H1 (cell line): ENCODE measurements around the gene CACNG5. TPM values are rescaled to one million over a fixed set of nuclear protein-coding genes. Genes with fewer than 3 reads are reported as not detected.

Experiments
- CTCF ChIA-PET: fragments of 300-600 bp; sonication (Branson Sonifier 250); formaldehyde crosslinking; loops from one replicate; lab custom pipeline; 2021; ENCODE audit not compliant: partially characterized antibody; lab: Charles Lee
- POLR2A ChIA-PET: fragments of 300-600 bp; sonication (Branson Sonifier 250); formaldehyde crosslinking; loops from one replicate; lab custom pipeline; 2021; ENCODE audit warnings: inconsistent platforms; ENCODE audit not compliant: partially characterized antibody; lab: Charles Lee
- DNase-seq, 2 experiments: peaks; one replicate each; pipeline versions ENCODE4 v3.0.0 to v3.0.0-alpha.2; 2010 to 2022; ENCODE audit warnings: low spot score in 2 of 2, low read depth in 1 of 2, mixed read lengths in 1 of 2
- FAIRE-seq: peaks from 2 replicates; lab custom pipeline; 2011; peaks lifted over from hg19 to GRCh38; lab: Jason Lieb, UNC
- H2AFZ ChIP-seq: 2 replicates; pipeline ENCODE4 v1.8.1; 2012; ENCODE audit warnings: low read length, inconsistent platforms
- H2AK5ac ChIP-seq: 2 replicates; pipeline ENCODE4 v1.6.1; 2013; ENCODE audit warnings: low read depth, low read length
- H2BK120ac ChIP-seq: replicated peaks from 2 replicates; pipeline ENCODE3; 2013; ENCODE audit warnings: low read depth, low read length, inconsistent platforms
- H2BK12ac ChIP-seq: 2 replicates; pipeline ENCODE4 v1.6.1; 2013; ENCODE audit warnings: low read depth, low read length
- H2BK15ac ChIP-seq: 2 replicates; pipeline ENCODE4 v1.6.1; 2013; ENCODE audit warnings: low read length
- H2BK20ac ChIP-seq: 2 replicates; pipeline ENCODE4 v1.6.1; 2013; ENCODE audit warnings: low read length
- H2BK5ac ChIP-seq: 2 replicates; pipeline ENCODE4 v1.6.1; 2013; ENCODE audit warnings: low read depth, low read length
- H3K14ac ChIP-seq: 2 replicates; pipeline ENCODE4 v1.6.1; 2013; ENCODE audit warnings: inconsistent platforms; ENCODE audit not compliant: insufficient read length
- H3K18ac ChIP-seq: 2 replicates; pipeline ENCODE4 v1.6.1; 2013; ENCODE audit warnings: low read length; ENCODE audit errors: extremely low read depth
- H3K23ac ChIP-seq: 2 replicates; pipeline ENCODE4 v1.6.1; 2013; ENCODE audit warnings: inconsistent platforms; ENCODE audit not compliant: insufficient read length
- H3K23me2 ChIP-seq: 2 replicates; pipeline ENCODE4 v1.6.1; 2013; ENCODE audit warnings: low read depth, low read length
- H3K27ac ChIP-seq: 2 replicates; pipeline ENCODE4 v1.6.1; 2011; ENCODE audit warnings: low read depth, low read length, inconsistent platforms
- H3K27me3 ChIP-seq, 4 experiments: replicated peaks in 1 of 4; 1 replicate in 1 of 4; 2 replicates in 3 of 4; pipeline versions ENCODE4 v1.6.1 to v1.8.1; 2011 to 2013; ENCODE audit warnings: low read length in 3 of 4, mild to moderate bottlenecking in 3 of 4, inconsistent platforms in 2 of 4, mixed read lengths in 2 of 4, moderate library complexity in 1 of 4; ENCODE audit not compliant: control insufficient read depth in 3 of 4, insufficient read depth in 3 of 4; ENCODE audit errors: extremely low read depth in 1 of 4
- H3K36me3 ChIP-seq, 4 experiments: 2 replicates each; pipeline versions ENCODE4 v1.6.1 to v1.8.1; 2011 to 2013; ENCODE audit warnings: mild to moderate bottlenecking in 4 of 4, low read length in 3 of 4, moderate library complexity in 2 of 4, control low read depth in 1 of 4, inconsistent platforms in 1 of 4; ENCODE audit not compliant: insufficient read depth in 4 of 4, control insufficient read depth in 2 of 4
- H3K4ac ChIP-seq: replicated peaks from 2 replicates; pipeline ENCODE3; 2013; ENCODE audit warnings: low read length, low read depth, mixed read lengths, inconsistent platforms; ENCODE audit not compliant: insufficient read length
- H3K4me1 ChIP-seq, 4 experiments: replicated peaks in 1 of 4; 1 replicate in 1 of 4; 2 replicates in 3 of 4; pipeline versions ENCODE4 v1.6.1 to v1.8.1; 2011 to 2013; ENCODE audit warnings: low read length in 3 of 4, inconsistent platforms in 2 of 4, mixed read lengths in 1 of 4; ENCODE audit not compliant: insufficient read depth in 4 of 4, control insufficient read depth in 3 of 4
- H3K4me2 ChIP-seq, 2 experiments: 2 replicates each; pipeline versions ENCODE4 v1.6.1 to v1.8.1; 2011 to 2013; ENCODE audit warnings: low read depth in 2 of 2, low read length in 2 of 2, control low read depth in 1 of 2, inconsistent platforms in 1 of 2, mild to moderate bottlenecking in 1 of 2; ENCODE audit not compliant: insufficient read depth in 1 of 2
- H3K4me3 ChIP-seq, 4 experiments: fragments of 200-600, 300-600 bp in 1 of 4; sonication (generic), shearing (Covaris generic), sonication (Bioruptor Twin) in 1 of 4; 2 replicates each; pipeline versions ENCODE4 v1.5.1 to v1.8.1; 2011 to 2016; ENCODE audit warnings: low read length in 4 of 4, low read depth in 3 of 4, control low read depth in 2 of 4, inconsistent platforms in 2 of 4, mild to moderate bottlenecking in 2 of 4, mixed read lengths in 1 of 4, moderate library complexity in 1 of 4; ENCODE audit not compliant: insufficient read depth in 2 of 4; ENCODE audit errors: extremely low read depth in 1 of 4
- H3K56ac ChIP-seq: replicated peaks from 2 replicates; pipeline ENCODE3; 2013; ENCODE audit warnings: low read depth, mild to moderate bottlenecking, mixed read lengths, low read length, inconsistent platforms; ENCODE audit not compliant: insufficient read length
- H3K79me1 ChIP-seq: 2 replicates; pipeline ENCODE4 v1.6.1; 2013; ENCODE audit warnings: low read depth, low read length, control low read depth
- H3K79me2 ChIP-seq, 2 experiments: 2 replicates each; pipeline versions ENCODE4 v1.6.1 to v1.8.1; 2012 to 2013; ENCODE audit warnings: low read length in 2 of 2, mild to moderate bottlenecking in 2 of 2, inconsistent platforms in 1 of 2; ENCODE audit not compliant: insufficient read depth in 2 of 2, control insufficient read depth in 1 of 2
- H3K9ac ChIP-seq, 4 experiments: replicated peaks in 1 of 4; 1 replicate in 1 of 4; 2 replicates in 3 of 4; pipeline versions ENCODE4 v1.6.1 to v1.8.1; 2011 to 2013; ENCODE audit warnings: low read depth in 3 of 4, low read length in 3 of 4, control low read depth in 2 of 4, mild to moderate bottlenecking in 2 of 4, moderate library complexity in 2 of 4, inconsistent platforms in 1 of 4; ENCODE audit errors: extremely low read depth in 1 of 4
- H3K9me3 ChIP-seq, 2 experiments: 2 replicates each; pipeline versions ENCODE4 v1.6.1 to v1.8.1; 2012 to 2013; ENCODE audit warnings: mild to moderate bottlenecking in 2 of 2, moderate library complexity in 2 of 2, control low read depth in 1 of 2, inconsistent platforms in 1 of 2, low read depth in 1 of 2, low read length in 1 of 2, mixed read lengths in 1 of 2; ENCODE audit not compliant: insufficient read depth in 2 of 2
- H4K20me1 ChIP-seq, 2 experiments: replicated peaks in 1 of 2; 2 replicates each; pipeline versions ENCODE3 to v1.8.1; 2011 to 2013; ENCODE audit warnings: inconsistent platforms in 2 of 2, low read length in 2 of 2, mild to moderate bottlenecking in 1 of 2; ENCODE audit not compliant: insufficient read depth in 2 of 2, control insufficient read depth in 1 of 2
- H4K5ac ChIP-seq: 2 replicates; pipeline ENCODE4 v1.6.1; 2013; ENCODE audit warnings: low read length, low read depth, mixed read lengths, inconsistent platforms; ENCODE audit not compliant: insufficient read length
- H4K8ac ChIP-seq: 2 replicates; pipeline ENCODE4 v1.8.0; 2013; ENCODE audit warnings: mild to moderate bottlenecking, moderate library complexity, low read length, inconsistent platforms; ENCODE audit not compliant: insufficient read depth; ENCODE audit errors: extremely low read depth
- H4K91ac ChIP-seq: replicated peaks from 2 replicates; pipeline ENCODE3; 2013; ENCODE audit warnings: low read length, mixed read lengths, inconsistent platforms; ENCODE audit not compliant: insufficient read length
- CBX5 ChIP-seq: fragments of 300-800, 300-1000 bp; sonication (generic); IDR thresholded peaks from 2 replicates; pipeline ENCODE4 v1.7.1; 2016; ENCODE audit warnings: antibody characterized with exemption, low read length, low read depth
- JUND ChIP-seq: IDR thresholded peaks from 2 replicates; pipeline ENCODE4 v1.6.1; 2011; ENCODE audit warnings: mild to moderate bottlenecking, improper control_type of control experiment, low read length
- TAF7 ChIP-seq: optimal IDR thresholded peaks from 2 replicates; pipeline ENCODE3; 2011; ENCODE audit warnings: low read depth, mild to moderate bottlenecking, inconsistent platforms, low read length, moderate library complexity, borderline replicate concordance
- ZNF274 ChIP-seq: IDR thresholded peaks from 2 replicates; pipeline ENCODE4 v1.7.0; 2012; ENCODE audit warnings: low read length, borderline replicate concordance; ENCODE audit errors: extremely low read depth
- WGBS, 2 experiments: shearing (Covaris generic) in 1 of 2; methylation state at CpG; one replicate each; pipeline versions ENCODE4 v1.1.6 to v1.1.7; 2013 to 2015; ENCODE audit warnings: low lambda C conversion rate in 2 of 2, mixed read lengths in 2 of 2, inconsistent platforms in 1 of 2, low coverage in 1 of 2, missing lambda C conversion rate in 1 of 2; ENCODE audit not compliant: insufficient replicate concordance in 2 of 2, insufficient coverage in 1 of 2, insufficient read length in 1 of 2; ENCODE audit errors: extremely low coverage in 1 of 2, missing lambda C conversion rate in 1 of 2; 5-methylcytosine and 5-hydroxymethylcytosine counted together
- polyA plus RNA-seq, 7 experiments: library from polyadenylated mRNA; depleted of rRNA in 3 of 7; stranded (reverse) in 5 of 7; unstranded in 2 of 7; fragments of >200 nt in 5 of 7; fragments of 200-250 nt in 2 of 7; gene quantifications; 1 replicate in 5 of 7; 2 replicates in 1 of 7; 4 replicates in 1 of 7; pipeline versions ENCODE4 v1.2.1 to v1.2.3, GENCODE V29; 2011 to 2013; ENCODE audit warnings: missing spikeins in 2 of 7, mixed read lengths in 2 of 7
- total RNA-seq: library from RNA; stranded (reverse); fragmentation: NEBNext Ultra II Directional; extraction: Animal tissue kit (Norgen Biotek cat#: 25700); gene quantifications from 2 replicates; pipeline ENCODE4 v1.2.1, GENCODE V29; 2021

CACNG5 gene
- total and polyA plus RNA-seq, 2 of the 8 experiments (the other 6 are each of a cell fraction or from before 2014, with no cell fraction given) = 2.2 to 3.1 TPM

GRCh38 chr17:66812571-66812970 lies 22.3 kb upstream of the CACNG5 start:
- Histone ChIP-seq H2AFZ (no peak overlapping the region), H3K4ac (no peak overlapping the region), H4K5ac (no peak overlapping the region), H4K20me1 (no peaks in the 10 kb centered on the region), H3K14ac (no peak overlapping the region), H3K9ac (no peak overlapping the region), H4K8ac (no peak overlapping the region), H2BK12ac (no peak overlapping the region), H3K23me2 (no peaks in the 10 kb centered on the region), H3K79me1 (no peaks in the 10 kb centered on the region), H2BK5ac (no peak overlapping the region), H3K56ac (no peak overlapping the region), H3K4me2 (no peak overlapping the region), H2BK15ac (no peak overlapping the region), H2AK5ac (no peak overlapping the region), H3K4me3 (no peak overlapping the region), H3K36me3 (no peaks in the 10 kb centered on the region), H4K91ac (no peak overlapping the region), H3K79me2 (no peaks in the 10 kb centered on the region), H2BK120ac (no peak overlapping the region), H3K27me3 (no peaks in the 10 kb centered on the region), H3K4me1 (no peaks in the 10 kb centered on the region), H3K23ac (no peak overlapping the region), H3K27ac (no peak overlapping the region), H2BK20ac (no peak overlapping the region), H3K9me3 (peaks cover 0 to 3% of the 10 kb centered on the region in 2 experiments; a peak in 1 of 4 replicates), H3K18ac (no peak overlapping the region)
- no peak for FAIRE-seq
- ChIA-PET CTCF (interaction anchor here (0.9 to 1.8 kb wide), 5 partner anchors 19 to 85 kb away, joined by 3 to 6 read pairs (median 3); no protein-coding TSS in a partner anchor), POLR2A (interaction anchor here (0.6 to 1.7 kb wide), 3 partner anchors 9 to 23 kb away, joined by 3 to 4 read pairs (median 3); no protein-coding TSS in a partner anchor)
- WGBS, 2 experiments = 92% methylated on average over 5 of the region's 5 CpGs; no CpG with 5 or more reads in 1 of the 2 experiments
- TF ChIP-seq ZNF274 (no peak), CBX5 (no peak), JUND (no peak), TAF7 (no peak)
- no peak for DNase-seq
